NT2/D1 (cell line): ENCODE measurements around the gene MITF.

ENCODE experiments used
- SUZ12 ChIP-seq: IDR thresholded peaks from 2 replicates; pipeline ENCODE4 v1.6.1; 2011; ENCODE audit not compliant: insufficient read length, insufficient read depth; ENCODE audit errors: extremely low read depth
- YY1 ChIP-seq: IDR thresholded peaks from 2 replicates; pipeline ENCODE4 v1.6.1; 2011; ENCODE audit not compliant: insufficient read length, insufficient read depth
- ZNF274 ChIP-seq: IDR thresholded peaks from 2 replicates; pipeline ENCODE4 v1.6.1; 2011; ENCODE audit warnings: mild to moderate bottlenecking, low read depth, low read length

GRCh38 chr3:69695933-69696332, 43.3 kb upstream of the MITF start:
- TF ChIP-seq ZNF274 (no peak), SUZ12 (no peak), YY1 (no peak)
